ENCODE measurements around the gene POLR2I. TPM values are rescaled to one million over a fixed set of nuclear protein-coding genes. Genes with fewer than 3 reads are reported as not detected.

POLR2I gene
- polyA plus RNA-seq, 1 donor from 2014 or later = 159 TPM

DNA sequence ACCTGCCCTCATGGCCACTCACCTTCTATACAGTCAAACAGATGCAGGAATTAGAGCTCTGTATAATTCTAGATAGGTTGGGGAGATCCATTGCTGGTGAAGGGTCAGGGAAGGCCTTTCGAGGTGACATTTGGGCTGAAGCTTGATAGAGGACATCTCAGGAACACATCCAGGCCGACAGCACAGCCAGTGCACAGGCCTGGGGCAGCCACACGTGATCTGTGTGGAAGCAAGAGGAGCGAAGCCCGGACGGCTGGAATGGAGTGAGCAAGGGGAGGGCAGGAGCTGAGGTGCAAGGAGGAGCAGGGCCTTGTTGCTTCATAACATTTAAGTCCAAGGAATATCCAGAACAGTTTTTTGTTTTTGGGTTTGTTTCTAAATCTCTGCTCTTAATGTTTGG, 8.2 kb downstream of the POLR2I start:
- H3F3A ChIP-seq (ENCODE audit: insufficient read depth, low read length, poor library complexity, severe bottlenecking) = no peaks in the 10 kb centered on the region
- TF ChIP-seq POLR2AphosphoS5 (IDR thresholded peaks at IDR 0.05) (no peak), TAF1 (IDR thresholded peaks at IDR 0.05; ENCODE audit: low read depth) (no peak), EP300 (conservative IDR thresholded peaks at IDR 0.05; ENCODE audit: poor library complexity, severe bottlenecking) (no peak), RAD21 (conservative IDR thresholded peaks at IDR 0.05) (no peak), MXI1 (conservative IDR thresholded peaks at IDR 0.05; ENCODE audit: poor library complexity, severe bottlenecking) (no peak), SMC3 (conservative IDR thresholded peaks at IDR 0.05; ENCODE audit: poor library complexity) (no peak), EZH2 (IDR thresholded peaks at IDR 0.05; ENCODE audit: borderline replicate concordance, insufficient read depth, low read length, poor library complexity, severe bottlenecking) (no peak)
- TF ChIP-seq, protein P1, sequence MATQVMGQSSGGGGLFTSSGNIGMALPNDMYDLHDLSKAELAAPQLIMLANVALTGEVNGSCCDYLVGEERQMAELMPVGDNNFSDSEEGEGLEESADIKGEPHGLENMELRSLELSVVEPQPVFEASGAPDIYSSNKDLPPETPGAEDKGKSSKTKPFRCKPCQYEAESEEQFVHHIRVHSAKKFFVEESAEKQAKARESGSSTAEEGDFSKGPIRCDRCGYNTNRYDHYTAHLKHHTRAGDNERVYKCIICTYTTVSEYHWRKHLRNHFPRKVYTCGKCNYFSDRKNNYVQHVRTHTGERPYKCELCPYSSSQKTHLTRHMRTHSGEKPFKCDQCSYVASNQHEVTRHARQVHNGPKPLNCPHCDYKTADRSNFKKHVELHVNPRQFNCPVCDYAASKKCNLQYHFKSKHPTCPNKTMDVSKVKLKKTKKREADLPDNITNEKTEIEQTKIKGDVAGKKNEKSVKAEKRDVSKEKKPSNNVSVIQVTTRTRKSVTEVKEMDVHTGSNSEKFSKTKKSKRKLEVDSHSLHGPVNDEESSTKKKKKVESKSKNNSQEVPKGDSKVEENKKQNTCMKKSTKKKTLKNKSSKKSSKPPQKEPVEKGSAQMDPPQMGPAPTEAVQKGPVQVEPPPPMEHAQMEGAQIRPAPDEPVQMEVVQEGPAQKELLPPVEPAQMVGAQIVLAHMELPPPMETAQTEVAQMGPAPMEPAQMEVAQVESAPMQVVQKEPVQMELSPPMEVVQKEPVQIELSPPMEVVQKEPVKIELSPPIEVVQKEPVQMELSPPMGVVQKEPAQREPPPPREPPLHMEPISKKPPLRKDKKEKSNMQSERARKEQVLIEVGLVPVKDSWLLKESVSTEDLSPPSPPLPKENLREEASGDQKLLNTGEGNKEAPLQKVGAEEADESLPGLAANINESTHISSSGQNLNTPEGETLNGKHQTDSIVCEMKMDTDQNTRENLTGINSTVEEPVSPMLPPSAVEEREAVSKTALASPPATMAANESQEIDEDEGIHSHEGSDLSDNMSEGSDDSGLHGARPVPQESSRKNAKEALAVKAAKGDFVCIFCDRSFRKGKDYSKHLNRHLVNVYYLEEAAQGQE (IDR thresholded peaks at IDR 0.05; ENCODE audit: borderline replicate concordance) = no peak
- TF ChIP-seq, protein P2, sequence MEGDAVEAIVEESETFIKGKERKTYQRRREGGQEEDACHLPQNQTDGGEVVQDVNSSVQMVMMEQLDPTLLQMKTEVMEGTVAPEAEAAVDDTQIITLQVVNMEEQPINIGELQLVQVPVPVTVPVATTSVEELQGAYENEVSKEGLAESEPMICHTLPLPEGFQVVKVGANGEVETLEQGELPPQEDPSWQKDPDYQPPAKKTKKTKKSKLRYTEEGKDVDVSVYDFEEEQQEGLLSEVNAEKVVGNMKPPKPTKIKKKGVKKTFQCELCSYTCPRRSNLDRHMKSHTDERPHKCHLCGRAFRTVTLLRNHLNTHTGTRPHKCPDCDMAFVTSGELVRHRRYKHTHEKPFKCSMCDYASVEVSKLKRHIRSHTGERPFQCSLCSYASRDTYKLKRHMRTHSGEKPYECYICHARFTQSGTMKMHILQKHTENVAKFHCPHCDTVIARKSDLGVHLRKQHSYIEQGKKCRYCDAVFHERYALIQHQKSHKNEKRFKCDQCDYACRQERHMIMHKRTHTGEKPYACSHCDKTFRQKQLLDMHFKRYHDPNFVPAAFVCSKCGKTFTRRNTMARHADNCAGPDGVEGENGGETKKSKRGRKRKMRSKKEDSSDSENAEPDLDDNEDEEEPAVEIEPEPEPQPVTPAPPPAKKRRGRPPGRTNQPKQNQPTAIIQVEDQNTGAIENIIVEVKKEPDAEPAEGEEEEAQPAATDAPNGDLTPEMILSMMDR (IDR thresholded peaks at IDR 0.05; ENCODE audit: poor library complexity, severe bottlenecking) = no peak
- no peaks in the 10 kb centered on the region for H3K27me3 ChIP-seq (ENCODE audit: insufficient read depth, low read depth, low read length)
- H3K9me3 ChIP-seq (ENCODE audit: low read length) = no peaks in the 10 kb centered on the region
- H3K27ac ChIP-seq (ENCODE audit: low read length) = no peak overlapping the region
- H3K79me2 ChIP-seq (replicated peaks; ENCODE audit: insufficient read depth, low read length) = no peaks in the 10 kb centered on the region
- H3K4me3 ChIP-seq (ENCODE audit: low read length) = no peak overlapping the region
- H3K4me2 ChIP-seq (ENCODE audit: low read length) = no peak overlapping the region
- H3K36me3 ChIP-seq (ENCODE audit: insufficient read depth, low read length) = no peaks in the 10 kb centered on the region
- no peak overlapping the region for H3K9ac ChIP-seq (ENCODE audit: low read length)
- no peaks in the 10 kb centered on the region for H3K9me2 ChIP-seq (ENCODE audit: insufficient read depth, low read length)
- no peak overlapping the region for H2AFZ ChIP-seq (ENCODE audit: low read depth, low read length)
- H4K20me1 ChIP-seq (ENCODE audit: insufficient read depth) = no peaks in the 10 kb centered on the region

DNA sequence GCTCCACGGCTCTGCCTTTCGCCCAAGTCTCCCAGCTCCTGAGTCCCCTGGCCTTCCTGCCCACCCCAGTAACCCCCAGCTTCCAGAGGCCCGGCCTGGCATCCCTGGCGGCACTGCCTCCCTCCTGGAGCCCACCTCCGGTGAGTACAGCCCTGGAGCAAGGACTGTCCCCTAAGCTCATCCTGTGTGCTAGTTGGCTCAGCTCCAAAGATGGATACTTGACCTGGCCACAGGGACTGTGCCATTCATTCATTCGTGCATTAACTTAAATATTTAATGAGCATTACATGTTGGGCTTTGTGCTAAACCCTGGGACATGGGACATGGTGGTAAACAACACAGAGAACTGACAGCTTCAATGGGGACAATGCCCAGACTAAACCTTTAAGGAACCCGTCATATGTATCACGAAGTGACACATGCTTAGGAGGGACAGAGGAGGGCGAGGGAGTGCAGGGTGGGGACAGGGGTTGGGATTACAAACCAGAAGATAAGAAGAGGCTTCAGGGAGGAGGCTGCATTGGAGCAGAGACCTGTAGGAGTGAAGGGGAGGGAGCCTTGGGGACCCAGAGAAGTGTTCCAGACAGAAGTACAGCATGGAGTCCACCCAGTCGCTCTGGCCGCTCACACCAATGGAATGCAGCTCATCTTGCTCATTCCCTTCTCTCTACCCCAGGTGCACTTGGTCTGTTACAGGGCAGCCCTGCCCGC, 10.7 kb downstream of the POLR2I start:
- Histone ChIP-seq H3K4me2 (ENCODE audit: low read length) (no peak overlapping the region), H4K20me1 (ENCODE audit: insufficient read depth) (no peaks in the 10 kb centered on the region), H3K79me2 (replicated peaks; ENCODE audit: insufficient read depth, low read length) (no peaks in the 10 kb centered on the region), H3K27ac (ENCODE audit: low read length) (no peak overlapping the region), H3K27me3 (ENCODE audit: insufficient read depth, low read depth, low read length) (no peaks in the 10 kb centered on the region), H3K9ac (ENCODE audit: low read length) (no peak overlapping the region), H3F3A (ENCODE audit: insufficient read depth, low read length, poor library complexity, severe bottlenecking) (no peaks in the 10 kb centered on the region), H2AFZ (ENCODE audit: low read depth, low read length) (no peak overlapping the region), H3K9me2 (ENCODE audit: insufficient read depth, low read length) (no peaks in the 10 kb centered on the region), H3K9me3 (ENCODE audit: low read length) (no peaks in the 10 kb centered on the region), H3K4me3 (ENCODE audit: low read length) (no peak overlapping the region), H3K36me3 (ENCODE audit: insufficient read depth, low read length) (no peaks in the 10 kb centered on the region)
- TF ChIP-seq TAF1 (IDR thresholded peaks at IDR 0.05; ENCODE audit: low read depth) (no peak), EP300 (conservative IDR thresholded peaks at IDR 0.05; ENCODE audit: poor library complexity, severe bottlenecking) (no peak), RAD21 (conservative IDR thresholded peaks at IDR 0.05) (no peak), MXI1 (conservative IDR thresholded peaks at IDR 0.05; ENCODE audit: poor library complexity, severe bottlenecking) (no peak), POLR2AphosphoS5 (IDR thresholded peaks at IDR 0.05) (no peak), SMC3 (conservative IDR thresholded peaks at IDR 0.05; ENCODE audit: poor library complexity) (no peak), EZH2 (IDR thresholded peaks at IDR 0.05; ENCODE audit: borderline replicate concordance, insufficient read depth, low read length, poor library complexity, severe bottlenecking) (no peak)
- TF ChIP-seq, protein P2 (IDR thresholded peaks at IDR 0.05; ENCODE audit: poor library complexity, severe bottlenecking) = no peak
- TF ChIP-seq, protein P1 (IDR thresholded peaks at IDR 0.05; ENCODE audit: borderline replicate concordance) = no peak

Measured in neural cell (in vitro differentiated cells).